Measurements from ENCODE around the gene SMCHD1.

Gene SMCHD1

DNA sequence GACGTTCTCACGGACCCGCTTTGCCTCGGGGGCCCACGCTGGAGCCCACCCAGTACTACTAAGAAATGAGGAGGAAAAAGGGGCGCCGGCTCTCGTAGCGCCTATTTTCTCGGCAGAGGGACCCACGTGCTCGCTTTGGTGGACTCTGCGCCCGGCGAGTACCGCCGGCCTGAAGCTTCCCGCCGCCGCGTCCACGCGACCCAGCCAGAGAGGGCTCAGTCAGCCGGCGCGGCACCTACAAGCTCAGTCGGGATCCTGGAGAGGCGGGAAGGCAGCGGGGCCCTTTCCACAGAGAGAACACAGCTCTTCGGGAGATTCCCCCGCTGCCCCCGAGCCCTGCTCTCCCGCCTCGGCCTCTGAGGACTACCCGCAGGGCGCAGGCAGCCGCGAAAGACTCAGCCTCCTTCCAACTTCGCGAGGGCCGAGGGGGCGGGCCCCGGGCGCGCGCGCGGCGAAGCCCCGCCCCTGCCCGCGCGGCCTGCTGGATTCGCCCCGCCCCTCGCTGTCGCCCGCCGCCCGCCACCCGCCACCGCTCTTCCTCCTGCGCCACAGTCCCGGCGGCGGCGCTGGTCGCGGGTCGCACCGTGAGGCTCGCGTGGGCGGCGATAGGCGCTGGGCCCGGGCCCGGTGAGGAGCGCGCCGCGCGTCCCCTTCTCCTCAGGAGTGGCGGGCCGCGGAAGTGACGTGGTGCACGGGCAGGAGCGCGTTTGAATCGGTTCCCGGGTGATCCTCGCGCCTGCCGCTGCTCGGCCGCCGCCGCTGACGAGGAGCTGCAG lies at the start of gene SMCHD1:
Gene SMCHD1 (plus strand): TSS at position 549 of the 776 bp plus-strand sequence. CDS start 350 bp downstream, outside the sequence.
- TF ChIP-seq, protein P1, sequence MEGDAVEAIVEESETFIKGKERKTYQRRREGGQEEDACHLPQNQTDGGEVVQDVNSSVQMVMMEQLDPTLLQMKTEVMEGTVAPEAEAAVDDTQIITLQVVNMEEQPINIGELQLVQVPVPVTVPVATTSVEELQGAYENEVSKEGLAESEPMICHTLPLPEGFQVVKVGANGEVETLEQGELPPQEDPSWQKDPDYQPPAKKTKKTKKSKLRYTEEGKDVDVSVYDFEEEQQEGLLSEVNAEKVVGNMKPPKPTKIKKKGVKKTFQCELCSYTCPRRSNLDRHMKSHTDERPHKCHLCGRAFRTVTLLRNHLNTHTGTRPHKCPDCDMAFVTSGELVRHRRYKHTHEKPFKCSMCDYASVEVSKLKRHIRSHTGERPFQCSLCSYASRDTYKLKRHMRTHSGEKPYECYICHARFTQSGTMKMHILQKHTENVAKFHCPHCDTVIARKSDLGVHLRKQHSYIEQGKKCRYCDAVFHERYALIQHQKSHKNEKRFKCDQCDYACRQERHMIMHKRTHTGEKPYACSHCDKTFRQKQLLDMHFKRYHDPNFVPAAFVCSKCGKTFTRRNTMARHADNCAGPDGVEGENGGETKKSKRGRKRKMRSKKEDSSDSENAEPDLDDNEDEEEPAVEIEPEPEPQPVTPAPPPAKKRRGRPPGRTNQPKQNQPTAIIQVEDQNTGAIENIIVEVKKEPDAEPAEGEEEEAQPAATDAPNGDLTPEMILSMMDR (IDR thresholded peaks at IDR 0.05; ENCODE audit: control insufficient read depth, extremely low read depth, insufficient read depth) = 0 out of 2 replicates have a peak, but pooled peaks have one; percentile 9
- DNase-seq (ENCODE audit: low read depth) = no peak
- H3K4me3 ChIP-seq (ENCODE audit: low read depth, low read length) = peak within 1 kb of the TSS; percentile 92

DNA sequence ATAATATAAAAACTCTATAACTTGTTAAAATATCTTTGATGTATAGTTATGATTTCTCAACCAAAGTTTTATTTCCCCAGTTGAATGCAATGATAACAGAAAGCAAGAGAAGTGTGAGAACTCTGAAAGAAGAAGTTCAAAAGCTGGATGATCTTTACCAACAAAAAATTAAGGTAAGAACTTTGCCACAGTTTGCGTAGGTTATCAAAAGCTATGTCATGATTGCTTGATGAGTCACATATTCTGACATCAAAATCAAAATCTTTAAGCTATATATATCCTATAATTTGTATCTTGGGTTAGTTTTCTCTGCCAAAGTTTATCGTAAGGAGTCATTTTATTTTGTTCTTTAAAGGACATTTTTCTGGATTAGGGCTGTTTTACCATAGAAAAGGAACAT lies 49.2 kb upstream of the SMCHD1 start:
- H3K4me3 ChIP-seq (ENCODE audit: low read depth, low read length) = no peak overlapping the region
- TF ChIP-seq, protein P1 (IDR thresholded peaks at IDR 0.05; ENCODE audit: control insufficient read depth, extremely low read depth, insufficient read depth) = no peak
- DNase-seq (ENCODE audit: low read depth) = no peak

DNA sequence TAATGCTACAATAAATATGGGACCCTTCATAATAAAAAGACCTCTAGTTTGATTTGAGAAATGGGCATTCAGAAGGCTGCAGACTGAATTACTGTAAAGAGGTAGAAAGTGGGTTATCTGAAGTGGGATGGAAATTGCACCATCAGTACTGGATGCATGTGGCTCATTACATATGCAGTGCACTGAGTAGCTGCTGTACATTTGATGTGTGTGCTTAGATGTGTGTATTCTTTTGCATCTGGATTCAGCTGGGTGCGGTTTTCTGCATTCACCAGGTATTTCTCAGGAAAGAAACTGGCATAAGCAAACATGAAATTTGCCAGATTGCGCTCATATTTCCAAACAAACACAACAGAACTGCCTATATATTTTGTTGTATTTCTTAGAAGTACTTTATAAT lies 45.9 kb upstream of the SMCHD1 start:
- TF ChIP-seq, protein P1 (IDR thresholded peaks at IDR 0.05; ENCODE audit: control insufficient read depth, extremely low read depth, insufficient read depth) = no peak
- no peak overlapping the region for H3K4me3 ChIP-seq (ENCODE audit: low read depth, low read length)
- DNase-seq (ENCODE audit: low read depth) = no peak

DNA sequence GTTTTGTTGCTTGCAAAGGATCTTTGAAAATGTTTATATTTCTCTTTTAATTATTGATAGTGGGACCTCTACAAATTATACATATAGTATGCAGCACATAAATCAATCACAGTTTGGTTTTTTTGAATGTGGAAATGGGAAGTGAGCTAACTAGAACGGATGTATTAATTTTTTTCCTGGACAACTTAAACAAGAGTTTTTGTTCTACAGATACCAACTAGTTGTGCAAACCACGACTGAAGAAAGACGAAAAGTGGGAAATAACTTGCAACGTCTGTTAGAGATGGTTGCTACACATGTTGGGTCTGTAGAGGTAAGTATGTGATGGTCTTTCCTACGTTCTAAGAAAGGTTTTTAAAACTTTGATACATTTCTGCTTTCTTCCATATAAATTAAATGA lies 45.0 kb upstream of the SMCHD1 start:
- H3K4me3 ChIP-seq (ENCODE audit: low read depth, low read length) = no peak overlapping the region
- TF ChIP-seq, protein P1 (IDR thresholded peaks at IDR 0.05; ENCODE audit: control insufficient read depth, extremely low read depth, insufficient read depth) = no peak
- no peak for DNase-seq (ENCODE audit: low read depth)

DNA sequence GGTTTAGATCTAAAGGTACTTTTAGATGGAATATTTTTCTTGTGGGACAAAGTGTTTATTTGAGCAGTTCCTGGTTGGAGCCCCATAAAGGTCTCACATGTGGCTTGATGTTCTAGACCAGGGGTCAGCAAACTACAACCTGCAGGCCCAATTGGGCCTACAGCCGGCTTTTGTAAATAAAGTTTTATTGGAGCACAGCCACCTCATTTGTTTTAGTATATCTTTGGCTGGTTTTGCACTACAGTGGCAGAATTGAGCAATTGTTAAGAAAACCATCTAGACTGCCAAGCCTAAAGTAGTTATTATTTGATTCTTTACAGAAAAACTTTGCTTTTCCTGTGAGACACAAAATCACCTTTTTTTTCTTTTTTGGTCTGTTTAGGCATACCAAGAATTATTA lies 42.5 kb upstream of the SMCHD1 start:
- TF ChIP-seq, protein P1 (IDR thresholded peaks at IDR 0.05; ENCODE audit: control insufficient read depth, extremely low read depth, insufficient read depth) = no peak
- DNase-seq (ENCODE audit: low read depth) = peak; percentile 21

DNA sequence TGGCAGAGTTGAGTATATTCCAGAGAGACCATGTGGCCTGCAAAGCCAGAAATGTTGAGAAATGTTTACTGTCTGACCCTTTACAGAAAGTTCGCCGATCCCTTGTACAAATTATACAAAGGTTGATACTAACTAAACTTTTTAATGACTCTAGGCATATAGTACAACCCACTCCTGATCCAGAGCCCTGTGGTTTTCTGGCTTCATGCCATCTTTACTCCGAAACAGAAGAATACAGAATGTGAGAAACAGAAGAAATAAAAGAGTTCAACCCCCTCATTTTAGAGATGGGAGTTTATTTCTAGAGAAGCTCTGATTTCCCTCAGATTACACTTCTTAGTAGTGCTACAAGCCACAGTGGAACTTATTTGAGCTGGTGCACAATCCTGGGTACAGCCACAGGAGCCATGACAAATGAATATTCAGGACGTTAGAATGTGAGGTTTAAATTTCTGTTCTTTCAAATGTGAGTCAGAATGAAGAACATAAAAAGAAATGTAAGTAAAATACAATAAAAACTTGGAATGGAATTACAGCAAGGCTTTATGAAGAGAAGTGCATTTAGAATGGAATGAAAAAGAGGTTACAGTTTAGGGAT lies 38.0 kb upstream of the SMCHD1 start:
- TF ChIP-seq, protein P1 (IDR thresholded peaks at IDR 0.05; ENCODE audit: control insufficient read depth, extremely low read depth, insufficient read depth) = no peak
- DNase-seq (ENCODE audit: low read depth) = no peak
- H3K4me3 ChIP-seq (ENCODE audit: low read depth, low read length) = no peak overlapping the region

More for the DNA sequence above, 42.5 kb upstream of the SMCHD1 start:
- H3K4me3 ChIP-seq (ENCODE audit: low read depth, low read length) = no peak overlapping the region
